ENCODE data around the gene SLC5A11. TPM values are rescaled to one million over a fixed set of nuclear protein-coding genes. Genes with fewer than 3 reads are reported as not detected.

SLC5A11 gene
- total RNA-seq, 1 donor from 2014 or later = not detected

GRCh38 chr16:24900230-24900629 lies 54.5 kb downstream of the SLC5A11 start:
- H3K27me3 Mint-ChIP-seq (ENCODE audit: low read depth, unreplicated experiment) = peaks cover 36% of the 10 kb centered on the region
- H3K9me3 ChIP-seq (ENCODE audit: insufficient read depth, low read depth, low read length) = no peaks in the 10 kb centered on the region
- H3K9me3 Mint-ChIP-seq (ENCODE audit: unreplicated experiment) = no peaks in the 10 kb centered on the region
- H3K4me3 Mint-ChIP-seq (ENCODE audit: unreplicated experiment) = no peak overlapping the region
- DNase-seq (ENCODE audit: low read depth) (no peak), FAIRE-seq (no peak)
- no peak overlapping the region for H3K9ac ChIP-seq (ENCODE audit: low read length)
- no peaks in the 10 kb centered on the region for H4K20me1 ChIP-seq (ENCODE audit: insufficient read depth, low read length)
- no peak overlapping the region for H3K4me2 ChIP-seq (ENCODE audit: low read length)
- no peak overlapping the region for H3K27ac ChIP-seq (ENCODE audit: low read depth, low read length)
- H3K27me3 ChIP-seq (ENCODE audit: insufficient read depth, low read length) = no peaks in the 10 kb centered on the region
- no peaks in the 10 kb centered on the region for H3K36me3 Mint-ChIP-seq (ENCODE audit: low read depth, unreplicated experiment)
- no peaks in the 10 kb centered on the region for H3K79me2 ChIP-seq (ENCODE audit: insufficient read depth, low read length)
- TF ChIP-seq, protein P1, sequence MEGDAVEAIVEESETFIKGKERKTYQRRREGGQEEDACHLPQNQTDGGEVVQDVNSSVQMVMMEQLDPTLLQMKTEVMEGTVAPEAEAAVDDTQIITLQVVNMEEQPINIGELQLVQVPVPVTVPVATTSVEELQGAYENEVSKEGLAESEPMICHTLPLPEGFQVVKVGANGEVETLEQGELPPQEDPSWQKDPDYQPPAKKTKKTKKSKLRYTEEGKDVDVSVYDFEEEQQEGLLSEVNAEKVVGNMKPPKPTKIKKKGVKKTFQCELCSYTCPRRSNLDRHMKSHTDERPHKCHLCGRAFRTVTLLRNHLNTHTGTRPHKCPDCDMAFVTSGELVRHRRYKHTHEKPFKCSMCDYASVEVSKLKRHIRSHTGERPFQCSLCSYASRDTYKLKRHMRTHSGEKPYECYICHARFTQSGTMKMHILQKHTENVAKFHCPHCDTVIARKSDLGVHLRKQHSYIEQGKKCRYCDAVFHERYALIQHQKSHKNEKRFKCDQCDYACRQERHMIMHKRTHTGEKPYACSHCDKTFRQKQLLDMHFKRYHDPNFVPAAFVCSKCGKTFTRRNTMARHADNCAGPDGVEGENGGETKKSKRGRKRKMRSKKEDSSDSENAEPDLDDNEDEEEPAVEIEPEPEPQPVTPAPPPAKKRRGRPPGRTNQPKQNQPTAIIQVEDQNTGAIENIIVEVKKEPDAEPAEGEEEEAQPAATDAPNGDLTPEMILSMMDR (IDR thresholded peaks at IDR 0.05; ENCODE audit: insufficient read depth, low read depth, low read length) = no peak
- TF ChIP-seq EZH2 (IDR thresholded peaks at IDR 0.05; ENCODE audit: insufficient read depth, low read length) = no peak
- no peaks in the 10 kb centered on the region for H3K36me3 ChIP-seq (ENCODE audit: insufficient read depth, low read length)
- no peaks in the 10 kb centered on the region for H3K4me1 ChIP-seq (ENCODE audit: insufficient read depth, low read length)
- H2AFZ ChIP-seq (ENCODE audit: low read depth, low read length) = no peak overlapping the region
- no peak overlapping the region for H3K4me3 ChIP-seq (ENCODE audit: insufficient read depth, low read depth, low read length)
- no peak overlapping the region for H3K27ac Mint-ChIP-seq (ENCODE audit: unreplicated experiment)
- H3K4me1 Mint-ChIP-seq (ENCODE audit: low read depth, unreplicated experiment) = no peaks in the 10 kb centered on the region

GRCh38 chr16:24906199-24906808 lies 60.5 kb downstream of the SLC5A11 start:
- H3K9me3 ChIP-seq (ENCODE audit: insufficient read depth, low read depth, low read length) = no peaks in the 10 kb centered on the region
- no peaks in the 10 kb centered on the region for H3K36me3 ChIP-seq (ENCODE audit: insufficient read depth, low read length)
- no peaks in the 10 kb centered on the region for H3K79me2 ChIP-seq (ENCODE audit: insufficient read depth, low read length)
- Mint-ChIP-seq H3K4me1 (ENCODE audit: low read depth, unreplicated experiment) (no peaks in the 10 kb centered on the region), H3K27me3 (ENCODE audit: low read depth, unreplicated experiment) (peaks cover 18% of the 10 kb centered on the region), H3K4me3 (ENCODE audit: unreplicated experiment) (no peak overlapping the region), H3K36me3 (ENCODE audit: low read depth, unreplicated experiment) (no peaks in the 10 kb centered on the region), H3K27ac (ENCODE audit: unreplicated experiment) (no peak overlapping the region), H3K9me3 (ENCODE audit: unreplicated experiment) (no peaks in the 10 kb centered on the region)
- FAIRE-seq = no peak
- no peaks in the 10 kb centered on the region for H3K4me1 ChIP-seq (ENCODE audit: insufficient read depth, low read length)
- H3K4me3 ChIP-seq (ENCODE audit: insufficient read depth, low read depth, low read length) = no peak overlapping the region
- no peak overlapping the region for H3K4me2 ChIP-seq (ENCODE audit: low read length)
- no peak overlapping the region for H2AFZ ChIP-seq (ENCODE audit: low read depth, low read length)
- H3K27me3 ChIP-seq (ENCODE audit: insufficient read depth, low read length) = no peaks in the 10 kb centered on the region
- H3K27ac ChIP-seq (ENCODE audit: low read depth, low read length) = no peak overlapping the region
- DNase-seq (ENCODE audit: low read depth) = peak; percentile 1
- no peak overlapping the region for H3K9ac ChIP-seq (ENCODE audit: low read length)
- no peaks in the 10 kb centered on the region for H4K20me1 ChIP-seq (ENCODE audit: insufficient read depth, low read length)
- TF ChIP-seq EZH2 (IDR thresholded peaks at IDR 0.05; ENCODE audit: insufficient read depth, low read length) = no peak
- TF ChIP-seq, protein P1 (IDR thresholded peaks at IDR 0.05; ENCODE audit: insufficient read depth, low read depth, low read length) = peak; percentile 36

- Histone ChIP-seq H3K4me2 (ENCODE audit: low read length) (no peak overlapping the region), H3K36me3 (ENCODE audit: insufficient read depth, low read length) (no peaks in the 10 kb centered on the region), H3K27me3 (ENCODE audit: insufficient read depth, low read length) (no peaks in the 10 kb centered on the region), H3K4me3 (ENCODE audit: insufficient read depth, low read depth, low read length) (no peak overlapping the region), H3K9ac (ENCODE audit: low read length) (no peak overlapping the region), H3K9me3 (ENCODE audit: insufficient read depth, low read depth, low read length) (no peaks in the 10 kb centered on the region), H4K20me1 (ENCODE audit: insufficient read depth, low read length) (no peaks in the 10 kb centered on the region), H3K27ac (ENCODE audit: low read depth, low read length) (no peak overlapping the region), H3K4me1 (ENCODE audit: insufficient read depth, low read length) (no peaks in the 10 kb centered on the region), H3K79me2 (ENCODE audit: insufficient read depth, low read length) (no peaks in the 10 kb centered on the region), H2AFZ (ENCODE audit: low read depth, low read length) (no peak overlapping the region)
- Mint-ChIP-seq H3K27me3 (ENCODE audit: low read depth, unreplicated experiment) (peaks cover 17% of the 10 kb centered on the region), H3K4me3 (ENCODE audit: unreplicated experiment) (no peak overlapping the region), H3K36me3 (ENCODE audit: low read depth, unreplicated experiment) (no peaks in the 10 kb centered on the region), H3K9me3 (ENCODE audit: unreplicated experiment) (no peaks in the 10 kb centered on the region), H3K4me1 (ENCODE audit: low read depth, unreplicated experiment) (no peaks in the 10 kb centered on the region), H3K27ac (ENCODE audit: unreplicated experiment) (no peak overlapping the region)
- TF ChIP-seq EZH2 (IDR thresholded peaks at IDR 0.05; ENCODE audit: insufficient read depth, low read length) = no peak
- TF ChIP-seq, protein P1 (IDR thresholded peaks at IDR 0.05; ENCODE audit: insufficient read depth, low read depth, low read length) = no peak
- FAIRE-seq (no peak), DNase-seq (ENCODE audit: low read depth) (no peak)
These were observed 61.1 kb downstream of the SLC5A11 start for GRCh38 chr16:24906901-24907300.
